GM21367 (cell line): Measurements from ENCODE around the gene DUSP28.
"Not testable (repeated sequence)": the region's sequence is repeated elsewhere in the genome, so short reads cannot be mapped to it uniquely, and the experiment has no call there.

Source experiments
- ATAC-seq: cut with Tn5 transposase; IDR thresholded peaks from one replicate; pipeline ENCODE4 v1.9.1; 2021; ENCODE audit not compliant: unreplicated experiment

DUSP28 gene, protein sequence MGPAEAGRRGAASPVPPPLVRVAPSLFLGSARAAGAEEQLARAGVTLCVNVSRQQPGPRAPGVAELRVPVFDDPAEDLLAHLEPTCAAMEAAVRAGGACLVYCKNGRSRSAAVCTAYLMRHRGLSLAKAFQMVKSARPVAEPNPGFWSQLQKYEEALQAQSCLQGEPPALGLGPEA

DNA sequence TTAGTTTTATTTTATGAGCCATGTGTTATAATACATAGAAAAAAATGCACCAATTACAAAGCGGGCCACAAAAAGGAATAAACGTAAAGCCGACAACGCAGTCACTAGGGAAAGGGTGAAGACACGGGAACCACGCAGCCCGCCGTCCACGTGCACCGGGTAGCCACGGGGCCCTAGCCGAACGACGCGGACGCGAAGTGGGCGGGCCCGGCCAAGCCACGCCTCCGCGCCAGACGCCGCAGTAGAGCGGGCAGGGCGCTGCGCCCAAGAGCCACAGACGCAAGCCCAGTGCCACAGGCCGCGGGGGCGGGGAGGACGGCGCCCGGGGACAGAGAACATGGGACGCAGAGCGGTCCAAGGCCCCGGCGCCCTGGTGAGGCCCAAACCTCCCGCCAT, at the start of gene DUSP28:
DUSP28 (plus strand) TSS at position 274 of the 396 bp plus-strand sequence. CDS start 328 bp downstream, outside the sequence.
- peak; percentile 47 for ATAC-seq

DNA sequence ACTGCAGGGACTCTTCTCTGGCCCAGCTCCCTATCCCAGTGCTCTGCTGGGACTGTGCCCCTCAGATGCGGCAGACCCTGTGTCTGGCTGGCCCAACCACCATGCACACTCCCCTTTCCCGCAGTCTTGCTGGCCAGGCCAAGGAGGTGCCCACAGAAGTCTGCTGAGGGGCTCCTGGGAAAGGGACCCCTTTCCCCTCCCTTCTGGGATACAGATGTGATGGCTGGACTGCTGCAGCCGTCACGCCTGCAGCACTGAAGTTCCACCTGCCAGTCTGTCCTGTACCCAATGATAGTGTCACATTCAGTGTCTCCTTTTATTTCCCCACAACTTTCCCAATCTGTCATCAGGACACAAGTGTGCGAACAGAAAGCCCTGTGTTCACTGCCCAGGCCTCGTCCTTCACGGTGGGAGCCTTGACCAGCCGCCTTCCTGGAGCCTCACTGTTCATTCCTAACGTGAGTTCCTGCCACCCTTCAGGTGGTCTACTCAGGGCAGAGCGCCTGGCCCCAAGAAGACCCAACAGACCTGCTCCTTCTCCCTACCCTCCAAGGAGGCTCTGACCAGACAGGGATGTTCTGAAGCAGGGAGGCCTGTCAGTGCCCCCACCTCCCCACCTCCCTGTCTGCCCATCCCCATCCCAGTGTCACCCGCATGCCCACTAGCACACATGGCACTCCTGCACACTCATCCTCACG, 49.5 kb upstream of the DUSP28 start:
- ATAC-seq: no peak

DNA sequence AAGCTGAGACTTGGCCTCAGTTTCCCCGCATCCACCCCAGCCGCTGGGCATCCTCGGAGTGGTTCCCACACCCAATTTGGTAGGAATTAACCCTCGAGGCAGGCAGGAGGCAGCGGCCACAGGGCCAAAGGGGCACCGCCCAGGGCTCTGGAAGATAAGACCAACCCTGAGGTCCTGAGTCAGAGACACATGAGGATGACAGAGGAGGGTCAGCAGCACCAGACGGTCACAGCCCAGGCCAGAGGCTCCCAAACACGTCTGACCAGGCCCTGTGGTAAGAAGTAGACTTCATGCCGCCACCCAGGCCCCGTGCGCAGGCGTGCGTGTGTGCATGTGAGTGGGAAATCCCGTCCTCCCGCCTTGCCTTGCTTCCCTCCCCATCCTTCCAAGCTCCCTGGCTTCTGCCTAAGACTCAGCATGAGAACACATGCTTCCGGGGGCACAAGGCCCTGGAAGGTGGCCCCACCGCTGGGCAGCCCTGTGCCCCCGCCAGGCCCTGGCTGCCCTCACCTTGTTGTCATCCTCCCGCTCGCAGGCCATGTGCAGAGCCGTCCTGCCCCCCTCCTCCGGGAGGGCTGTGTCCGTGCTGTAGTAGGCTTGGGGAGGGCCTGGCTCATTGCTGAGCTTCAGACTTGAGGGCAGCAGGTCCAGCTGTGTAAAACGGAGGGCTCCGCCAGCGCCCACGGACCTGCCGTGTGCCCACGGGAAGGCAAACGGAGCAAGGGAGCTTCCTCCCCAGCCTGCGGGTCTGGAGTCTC, 48.6 kb upstream of the DUSP28 start:
- ATAC-seq: no peak

DNA sequence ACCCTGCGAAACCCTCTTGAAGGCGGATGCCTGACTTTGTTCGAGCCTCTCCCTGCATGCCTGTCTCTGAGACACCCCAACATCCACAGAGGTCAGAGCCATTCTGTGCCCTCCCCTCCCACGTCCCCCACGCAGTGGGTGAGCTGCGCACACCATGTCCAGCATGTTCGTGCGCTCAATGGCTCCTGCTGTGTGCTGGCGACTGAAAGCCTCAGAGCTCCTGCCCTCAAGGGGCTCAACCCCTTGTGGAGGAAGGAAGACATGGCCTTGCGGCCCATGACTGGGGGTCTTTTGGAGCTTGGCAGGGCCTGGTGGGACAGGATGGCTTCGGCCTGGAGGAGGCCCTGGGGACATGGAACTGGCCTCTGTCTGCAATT, 48.1 kb upstream of the DUSP28 start:
- ATAC-seq: no peak

DNA sequence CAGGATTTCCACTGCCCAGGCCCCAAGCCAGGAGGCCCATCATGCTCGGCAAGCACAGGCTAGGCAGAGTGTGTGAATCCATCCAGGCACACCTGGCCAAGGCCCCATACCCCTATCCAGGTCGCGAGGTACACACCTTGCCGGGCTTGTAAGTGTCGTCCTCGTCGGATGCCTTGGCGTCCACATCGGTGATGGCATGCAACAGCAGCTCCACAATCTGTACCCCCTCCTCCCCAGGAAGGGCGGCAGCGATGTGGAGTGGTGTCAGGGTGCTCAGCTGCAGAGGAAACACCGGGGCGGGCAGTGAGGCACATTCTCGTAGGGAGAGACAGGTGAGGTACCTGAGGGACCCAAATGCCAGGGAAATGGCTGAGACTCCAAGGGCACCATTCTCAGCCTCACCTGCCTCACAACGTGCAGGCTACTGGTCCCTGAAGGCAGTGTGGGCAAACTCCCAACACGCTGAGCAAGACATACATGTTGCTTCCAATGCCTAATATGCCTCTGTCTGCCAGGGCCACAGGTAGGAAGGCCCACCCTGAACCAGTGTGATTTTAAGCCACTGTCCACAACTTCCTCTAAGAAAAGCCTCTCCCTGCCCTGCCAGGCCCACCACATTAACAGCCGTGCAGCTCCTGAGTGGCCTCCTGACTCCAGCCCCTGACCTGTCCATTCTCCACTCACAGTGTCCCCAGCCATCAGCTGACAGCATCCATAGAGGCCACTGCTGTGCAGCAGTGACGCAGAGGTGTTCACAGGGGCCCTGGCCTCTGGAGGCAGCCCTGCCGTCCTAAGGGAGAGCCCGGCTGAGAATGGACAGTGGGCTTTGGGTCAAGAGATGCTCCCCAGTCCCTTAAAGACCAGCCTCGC, 47.3 kb upstream of the DUSP28 start:
- ATAC-seq: no peak

DNA sequence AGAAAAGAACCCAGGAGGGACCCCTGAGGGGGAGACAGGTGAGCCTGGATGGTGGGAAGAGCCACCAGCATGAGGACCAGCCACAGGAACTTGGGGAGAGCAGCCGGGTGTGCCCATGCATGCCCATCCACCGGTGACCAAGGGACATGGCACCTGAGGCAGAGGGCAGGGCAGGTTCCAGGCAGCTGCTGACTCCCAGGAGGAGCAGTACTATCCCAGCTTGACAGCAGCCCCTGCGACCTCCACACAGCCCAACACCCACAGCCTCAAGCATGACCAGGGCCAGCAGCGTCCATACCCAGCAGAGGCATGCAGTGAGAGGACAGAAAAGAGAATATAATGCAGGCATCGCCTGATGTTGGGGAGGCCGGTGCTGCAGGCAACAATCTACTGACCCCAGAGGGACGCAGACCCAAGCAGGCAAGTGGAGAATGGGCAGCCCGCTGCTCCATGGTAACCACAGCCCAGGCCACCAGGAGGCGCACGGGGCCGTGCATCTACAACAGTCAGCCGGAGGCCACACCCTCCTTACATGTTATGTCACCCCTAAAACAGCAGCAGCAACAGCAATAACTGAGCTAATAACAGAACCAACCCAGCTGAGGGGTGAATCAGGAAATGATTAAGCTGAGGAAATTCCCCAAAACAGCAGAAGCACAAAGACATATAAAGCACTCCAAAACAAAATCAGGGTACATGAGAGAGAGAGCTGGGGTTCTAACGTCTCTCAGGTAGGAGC, 46.4 kb upstream of the DUSP28 start:
- ATAC-seq: peak; percentile 86

DNA sequence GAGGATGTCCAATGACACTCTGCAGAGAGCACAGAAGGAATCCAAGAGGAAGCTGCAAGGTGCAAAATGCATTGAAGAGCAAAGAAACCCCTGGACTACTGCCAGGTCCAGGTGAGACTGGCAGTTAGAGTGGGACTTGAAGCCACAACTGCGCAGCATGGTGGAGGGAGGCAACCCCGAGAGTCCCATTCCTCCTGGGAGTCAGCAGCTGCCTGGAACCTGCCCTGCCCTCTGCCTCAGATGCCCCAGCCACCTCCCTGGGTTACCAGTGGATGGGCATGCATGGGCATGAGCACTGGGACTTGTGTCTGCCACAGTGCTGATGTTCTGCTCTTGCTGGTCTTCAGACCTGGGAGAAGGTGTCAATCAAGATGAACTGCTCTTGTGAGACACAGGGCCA, 45.5 kb upstream of the DUSP28 start:
- no peak for ATAC-seq

DNA sequence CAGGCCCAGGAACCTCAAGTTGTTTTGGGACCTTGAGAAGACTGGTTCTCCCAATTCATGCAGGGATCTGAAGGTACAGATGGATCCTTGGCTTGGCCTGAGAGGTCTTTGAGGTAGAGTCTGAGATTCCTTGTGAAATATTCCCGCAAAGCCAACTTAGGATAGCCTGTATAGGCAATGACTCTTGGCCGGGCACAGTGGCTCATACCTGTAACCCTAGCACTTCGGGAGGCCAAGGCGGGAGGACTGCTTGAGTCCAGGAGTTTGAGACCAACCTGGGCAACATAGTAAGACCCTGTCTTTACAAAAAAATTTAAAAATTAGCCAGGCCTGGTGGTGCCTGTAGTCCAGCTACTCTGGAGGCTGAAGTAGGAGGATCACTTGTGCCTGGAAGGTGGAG, 42.8 kb upstream of the DUSP28 start:
- ATAC-seq: no peak

DNA sequence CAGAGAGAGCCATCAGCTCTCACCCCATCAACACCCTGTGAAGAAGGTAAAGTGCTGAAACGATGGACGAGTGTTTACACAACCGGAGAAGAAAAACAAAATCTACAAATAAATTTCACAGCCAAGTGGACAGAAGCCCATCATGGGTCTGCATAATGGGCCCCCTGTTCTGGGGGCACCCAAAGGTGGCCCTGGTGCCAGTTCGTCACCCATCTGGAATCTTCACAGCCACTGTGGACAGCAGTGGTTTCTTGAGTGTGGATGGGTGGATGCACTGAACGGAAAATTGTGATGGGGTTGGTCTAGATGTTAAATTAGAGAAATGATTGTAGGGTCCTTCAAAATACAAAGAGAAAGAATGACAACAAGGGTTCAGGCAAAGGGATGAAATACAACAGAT, 41.2 kb upstream of the DUSP28 start:
- no peak for ATAC-seq

DNA sequence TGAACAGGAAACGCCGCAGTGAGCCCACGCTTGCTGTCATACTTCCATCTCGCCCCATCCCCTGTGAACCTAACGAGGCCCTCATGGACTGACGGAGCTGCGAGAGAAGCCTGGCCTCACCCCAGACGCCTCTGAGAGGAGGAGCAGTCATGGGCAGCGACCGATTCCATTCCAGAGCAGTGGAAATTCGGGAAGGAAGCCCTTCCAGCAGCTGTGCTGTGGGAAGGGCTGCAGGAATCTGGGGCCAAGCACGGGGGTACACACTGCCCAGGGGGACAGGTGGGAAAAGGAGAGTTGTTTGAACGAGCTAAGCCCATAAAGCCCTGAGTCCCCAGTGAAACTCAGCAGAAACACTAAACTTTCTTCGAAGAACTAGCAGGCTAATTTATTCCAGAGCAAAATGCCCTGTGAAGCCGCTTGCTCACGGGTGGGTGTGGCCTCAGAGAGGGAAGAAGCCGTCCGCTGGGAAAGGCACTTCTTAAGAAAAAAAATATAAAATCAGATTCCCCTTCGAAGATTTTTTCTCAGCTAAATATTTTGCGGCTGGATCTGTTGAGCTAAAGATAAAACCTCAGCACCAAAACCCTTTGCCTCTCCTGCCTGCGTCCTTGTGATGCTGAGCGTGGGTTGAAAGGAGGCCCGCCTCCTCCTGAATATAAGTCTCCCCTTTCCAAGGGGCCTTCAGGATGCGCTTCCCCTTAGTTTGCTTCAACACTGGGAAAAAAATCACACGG, 40.6 kb upstream of the DUSP28 start:
- ATAC-seq: no peak

DNA sequence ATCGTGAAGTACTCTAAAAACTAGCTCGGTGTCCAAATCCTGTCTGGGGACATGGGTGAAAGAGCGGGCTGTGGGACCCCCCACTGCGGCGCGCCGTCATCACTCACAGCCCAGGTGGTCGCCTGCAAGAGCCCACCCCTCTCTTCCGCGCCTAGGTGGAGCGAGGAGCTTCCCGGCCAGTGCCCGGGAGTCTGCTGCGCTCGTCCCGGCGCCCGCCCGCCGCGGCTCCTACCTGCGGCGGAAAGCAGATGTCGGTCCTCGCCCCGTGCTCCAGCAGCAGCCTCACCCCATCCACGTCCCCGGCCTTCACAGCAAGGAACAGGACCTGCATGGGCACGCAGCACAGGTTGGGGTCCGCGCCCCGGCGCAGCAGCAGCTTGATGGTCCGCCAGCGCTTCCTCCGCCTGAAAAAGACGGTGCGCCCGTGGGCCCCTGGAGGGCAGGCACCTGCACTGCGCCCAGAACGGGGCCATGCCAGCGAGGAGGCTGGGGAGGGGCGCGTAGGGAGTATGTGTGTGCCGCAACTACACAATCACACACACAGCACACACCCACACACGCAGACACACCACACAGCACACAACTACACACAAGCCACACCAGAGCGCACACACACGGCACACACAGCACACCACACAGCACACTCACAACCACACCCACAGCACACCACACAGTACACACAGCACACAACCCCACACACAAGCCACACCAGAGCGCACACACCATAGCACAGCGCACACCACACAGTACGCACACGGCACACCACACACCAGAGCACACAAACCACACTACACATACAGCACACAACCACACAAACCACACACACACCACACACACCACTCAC, 39.8 kb upstream of the DUSP28 start:
- no peak for ATAC-seq

DNA sequence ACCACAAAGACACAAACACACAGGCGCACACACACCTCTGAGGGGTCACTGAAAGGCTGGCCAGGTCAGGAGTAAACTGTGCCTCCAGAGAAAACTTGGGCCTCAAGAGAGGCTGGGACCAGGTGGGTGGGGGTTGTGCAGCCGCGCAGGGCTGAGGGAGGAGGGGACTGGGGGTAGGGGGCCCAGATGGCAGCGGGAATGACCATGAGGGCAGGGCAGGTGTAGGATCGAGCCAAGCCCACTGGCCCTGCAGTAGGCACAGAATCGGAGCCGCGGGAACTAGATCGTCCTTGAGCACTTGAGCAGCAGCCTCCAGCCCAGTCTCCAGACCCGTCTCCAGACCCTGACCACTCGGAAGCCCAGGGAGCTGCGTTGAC, 39.2 kb upstream of the DUSP28 start:
- ATAC-seq: no peak

DNA sequence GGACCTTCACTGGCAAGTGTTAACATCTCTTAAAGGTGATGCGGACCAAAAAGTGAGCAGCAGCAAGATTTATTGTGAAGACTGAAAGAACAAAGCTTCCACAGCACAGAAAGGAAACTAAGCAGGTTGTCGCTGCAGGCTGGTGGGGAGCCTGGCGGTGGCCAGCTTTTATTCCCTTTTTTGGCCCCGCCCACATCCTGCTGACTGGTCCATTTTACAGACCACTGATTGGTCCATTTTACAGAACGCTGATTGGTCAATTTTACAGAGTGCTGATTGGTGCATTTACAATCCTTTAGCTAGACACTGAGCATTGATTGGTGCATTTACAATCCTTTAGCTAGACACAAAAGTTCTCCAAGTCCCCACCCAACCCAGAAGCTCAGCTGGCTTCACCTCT, 38.3 kb upstream of the DUSP28 start:
- ATAC-seq: not testable (repeated sequence)

DNA sequence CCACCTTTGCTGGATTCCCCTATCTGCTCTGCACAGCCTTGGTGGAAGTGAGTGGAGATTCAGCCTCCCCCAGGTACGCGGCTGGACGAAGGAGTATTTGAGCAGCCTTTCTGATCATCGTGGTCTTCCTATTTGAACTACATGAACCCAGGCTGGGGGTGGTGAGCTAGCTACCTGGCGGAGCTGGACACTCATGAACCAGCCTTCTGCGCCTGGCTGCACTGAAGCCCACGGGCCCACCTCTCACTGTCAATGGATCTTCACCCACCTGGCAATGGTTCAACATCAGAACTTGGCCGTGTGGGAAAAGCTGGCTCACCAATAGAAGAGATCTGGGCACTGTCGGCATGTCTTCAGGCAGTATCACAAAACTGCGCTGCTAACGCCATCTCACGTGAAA, 37.8 kb upstream of the DUSP28 start:
- ATAC-seq: no peak

DNA sequence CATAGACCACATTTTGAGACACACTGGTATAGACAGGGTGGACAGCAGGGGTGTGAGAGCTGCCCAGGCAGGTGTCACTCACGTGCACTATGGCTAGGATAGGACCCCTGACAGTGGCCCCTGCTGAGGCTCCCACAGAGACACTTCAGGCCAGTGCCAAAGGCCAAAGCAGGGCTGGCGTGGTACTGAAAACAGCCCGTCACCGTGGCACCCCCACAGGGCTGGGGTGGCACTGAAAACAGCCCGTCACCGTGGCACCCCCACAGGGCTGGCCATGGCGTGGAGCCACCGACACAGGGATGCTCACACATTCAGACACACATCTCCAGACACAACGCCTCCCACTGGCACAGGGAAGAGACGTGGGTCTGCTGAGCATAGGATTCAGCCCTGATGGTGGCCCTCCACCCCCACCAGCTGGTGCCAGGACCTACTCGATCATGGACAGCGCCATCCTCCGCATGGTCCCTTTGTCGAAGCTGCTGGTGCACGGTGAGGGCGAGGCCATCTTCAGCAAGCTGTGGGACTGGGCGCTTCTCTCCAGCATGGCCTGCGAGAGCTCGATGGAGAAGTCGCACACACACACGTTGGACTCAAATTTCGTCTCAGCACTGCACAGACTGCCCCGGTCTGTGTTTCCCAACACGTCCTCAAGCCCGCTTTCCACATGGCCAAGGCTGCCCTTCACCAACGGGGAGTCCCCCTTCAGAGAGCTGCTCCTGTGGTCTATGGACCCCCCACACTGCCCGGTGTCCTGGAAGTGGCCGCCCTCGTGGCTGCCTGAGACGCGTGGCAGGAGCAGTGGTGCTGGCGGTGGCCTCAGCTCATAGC, 36.5 kb upstream of the DUSP28 start:
- ATAC-seq: no peak

DNA sequence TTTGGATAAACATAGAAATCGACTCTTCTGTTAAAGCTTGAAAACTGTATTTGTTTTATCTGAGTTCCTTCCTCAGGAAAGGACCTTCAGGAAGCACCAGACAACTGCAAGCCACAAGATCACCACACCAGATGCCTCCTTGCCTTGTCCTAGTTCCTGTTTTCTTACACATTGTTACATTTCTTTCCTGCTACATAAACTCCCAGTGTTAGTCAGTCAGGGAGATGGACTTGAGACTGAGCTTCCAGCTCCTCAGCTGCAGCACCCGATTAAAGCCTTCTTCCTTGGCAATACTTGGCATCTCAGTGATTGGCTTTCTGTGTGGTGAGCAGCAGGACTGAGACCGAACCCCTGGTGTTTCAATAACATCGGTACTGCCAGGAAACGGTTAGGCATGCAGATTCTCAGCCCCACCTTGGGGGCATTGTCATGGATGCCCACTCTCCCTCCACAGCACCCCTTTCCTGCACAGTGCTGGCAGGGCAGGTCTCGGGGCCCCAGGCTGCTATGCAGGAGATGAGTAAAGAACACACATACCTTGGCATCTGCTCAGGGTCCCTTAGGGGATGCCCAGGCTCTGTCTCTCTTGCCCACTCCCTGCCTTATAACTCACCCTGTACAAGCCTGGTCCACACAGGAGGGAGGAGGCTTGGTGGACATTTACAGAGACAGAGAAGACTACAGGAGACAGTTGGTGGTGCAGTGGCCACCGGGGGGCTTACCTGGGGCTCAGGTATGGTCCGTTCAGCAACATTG, 35.0 kb upstream of the DUSP28 start:
- no peak for ATAC-seq

DNA sequence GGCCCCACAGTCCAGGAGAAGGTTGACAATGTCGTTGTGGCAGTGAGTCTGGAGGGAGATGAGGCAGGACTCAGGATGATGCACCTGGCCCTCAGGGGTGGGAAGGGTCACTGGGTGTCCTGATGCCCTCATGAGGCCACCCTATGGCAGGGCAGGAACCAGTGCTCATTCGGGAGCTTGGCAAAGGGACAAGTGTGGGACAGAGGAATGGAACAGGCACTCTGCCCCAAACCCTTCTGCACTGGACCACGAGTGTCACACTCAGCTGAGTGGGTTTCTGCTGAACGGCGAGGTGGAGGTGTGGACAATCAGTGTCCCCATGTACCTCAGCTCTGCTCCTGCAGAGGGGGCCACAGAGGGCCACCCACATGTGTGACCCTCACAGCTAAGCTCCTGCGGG, 34.4 kb upstream of the DUSP28 start:
- no peak for ATAC-seq

DNA sequence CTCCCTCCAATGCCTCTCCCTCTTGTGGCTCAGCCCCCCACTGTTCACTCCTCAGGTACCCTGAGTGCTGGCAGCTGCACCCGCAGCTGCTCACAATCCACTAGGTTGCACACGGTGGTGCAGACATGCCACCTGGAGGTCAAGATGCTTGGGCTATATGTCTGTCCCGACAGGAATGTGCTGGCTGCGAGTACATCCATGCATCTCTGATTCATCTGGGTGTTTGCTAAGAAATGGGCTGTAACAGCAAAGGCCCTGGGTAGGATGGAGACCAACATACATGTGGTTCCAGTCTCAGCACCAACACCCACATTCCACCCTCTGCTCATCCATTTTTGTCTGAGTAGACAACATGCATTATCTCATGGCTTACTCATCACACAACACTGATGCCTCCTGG, 33.6 kb upstream of the DUSP28 start:
- no peak for ATAC-seq
